ENCODE data around the gene UBE2F.
A peak's percentile ranks its signal among the peaks of the same experiment; 100 is the strongest.
"Not testable (repeated sequence)": the region's sequence is repeated elsewhere in the genome, so short reads cannot be mapped to it uniquely, and the experiment has no call there.

UBE2F gene

GRCh38 chr2:238009563-238009962 is 42.7 kb downstream of the UBE2F start:
- intact Hi-C loops (cut with DNase I): loop anchor here (5.0 kb wide), 1 partner anchor 42 kb away; the partner anchor contains the start of gene UBE2F
- DNase-seq: peak in 9 of 10 donors; percentile 17 to 94 (median 48)

GRCh38 chr2:238010572-238010971 is 43.8 kb downstream of the UBE2F start:
- intact Hi-C loops (cut with DNase I): no loop called here
- no peak for DNase-seq

- intact Hi-C loops (cut with DNase I): no loop called here
- peak in 1 of 10 donors; percentile 59 for DNase-seq
Observed at GRCh38 chr2:238013806-238014205, 47.0 kb downstream of the UBE2F start.

GRCh38 chr2:238015705-238016104 is 48.9 kb downstream of the UBE2F start:
- peak in 3 of 10 donors; percentile 22 to 62 (median 35) for DNase-seq
- intact Hi-C loops (cut with DNase I): no loop called here

DNA sequence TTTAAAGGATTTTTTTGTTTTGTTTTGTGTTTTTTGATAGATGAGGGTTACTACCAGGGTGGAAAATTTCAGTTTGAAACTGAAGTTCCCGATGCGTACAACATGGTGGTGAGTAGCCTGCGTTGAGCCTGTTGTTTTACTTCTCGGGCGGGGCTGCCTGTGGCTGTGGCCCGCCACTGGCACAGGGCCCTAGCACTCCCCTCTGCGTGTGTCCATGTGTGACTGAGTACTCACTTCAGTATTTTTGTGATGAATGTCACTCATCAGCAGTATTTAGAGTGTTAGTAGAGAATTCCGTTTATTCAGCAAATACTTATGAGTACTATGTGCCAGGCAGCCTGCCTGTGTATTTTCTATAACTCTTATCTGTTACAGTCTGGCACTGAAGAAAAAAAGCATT is 49.7 kb downstream of the UBE2F start:
- DNase-seq: peak in 1 of 10 donors; percentile 21
- intact Hi-C loops (cut with DNase I): no loop called here

GRCh38 chr2:238019962-238020361 is 53.1 kb downstream of the UBE2F start:
- intact Hi-C loops (cut with DNase I): no loop called here
- peak in 1 of 10 donors; percentile 75 for DNase-seq

- DNase-seq: peak in 1 of 10 donors; percentile 25
- intact Hi-C loops (cut with DNase I): no loop called here
Observed at GRCh38 chr2:238020816-238021215, 54.0 kb downstream of the UBE2F start.

DNA sequence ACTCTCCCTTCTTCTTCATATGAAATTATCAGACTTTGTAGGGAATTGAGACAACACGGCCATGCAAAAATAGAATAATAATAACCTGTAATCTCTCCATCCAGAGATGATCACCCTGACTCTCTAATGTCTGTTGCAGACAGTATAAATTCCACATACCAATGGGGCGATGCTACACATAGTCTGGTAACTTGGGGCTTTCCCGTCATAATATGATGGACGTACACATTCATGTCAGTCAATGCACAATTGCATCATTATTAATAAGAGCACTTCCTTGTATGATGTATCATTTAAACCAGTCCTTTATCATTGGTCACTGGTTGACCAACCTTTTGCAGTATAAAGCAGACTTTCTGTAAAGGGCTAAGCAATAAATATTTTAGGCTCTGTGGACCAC is 54.5 kb downstream of the UBE2F start:
- DNase-seq: no peak
- intact Hi-C loops (cut with DNase I): no loop called here

DNA sequence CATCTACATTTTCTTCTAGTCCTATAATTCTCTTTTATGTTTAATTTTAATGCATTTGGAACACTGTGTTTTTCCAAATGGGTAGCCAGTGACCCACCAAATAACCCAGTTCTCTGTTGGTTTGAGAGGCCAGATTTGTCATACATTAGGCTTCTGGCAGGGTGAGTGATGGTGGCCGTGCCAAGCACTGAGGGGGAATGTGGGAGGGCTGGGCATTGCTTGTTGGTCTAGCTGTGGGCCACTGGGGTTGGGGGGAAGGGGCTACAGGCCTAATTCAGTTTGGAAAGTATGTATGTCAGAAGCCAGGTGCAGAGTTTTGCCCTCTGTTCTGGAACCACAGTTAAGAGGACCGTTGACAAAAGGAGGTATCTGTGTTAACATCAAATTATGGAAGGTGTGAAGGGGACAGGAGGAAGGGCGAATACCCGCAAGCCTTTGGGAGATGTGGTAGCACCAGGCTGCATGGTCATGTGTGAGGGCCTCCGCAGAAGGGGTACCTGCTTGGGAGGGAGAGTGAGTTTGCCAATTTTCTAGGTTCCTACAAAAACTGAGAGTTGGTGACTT is 55.9 kb downstream of the UBE2F start:
- intact Hi-C loops (cut with DNase I): no loop called here
- DNase-seq: peak in 1 of 10 donors; percentile 66

DNA sequence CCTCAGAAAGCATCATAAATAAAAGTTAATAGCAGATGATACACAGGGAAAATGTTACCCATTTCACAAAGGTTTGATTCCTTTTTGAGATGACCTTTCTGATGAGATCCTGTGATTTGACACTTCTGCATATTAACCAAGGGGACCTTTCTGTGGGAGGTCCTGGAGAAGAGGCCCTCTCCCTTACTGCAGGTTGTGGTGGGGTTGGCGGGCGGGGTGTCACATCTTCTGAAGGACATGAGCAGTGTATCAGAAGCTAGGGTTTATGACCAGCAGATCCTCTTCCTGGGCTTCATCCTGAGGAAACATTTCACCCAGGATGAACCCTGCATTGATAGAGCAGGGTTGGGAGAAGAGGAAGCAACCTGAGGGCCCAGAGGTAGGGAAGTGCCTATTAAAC is 56.8 kb downstream of the UBE2F start:
- intact Hi-C loops (cut with DNase I): no loop called here
- DNase-seq: peak in 1 of 10 donors; percentile 13

- intact Hi-C loops (cut with DNase I): no loop called here
- peak in 1 of 10 donors; percentile 11 for DNase-seq
Observed at GRCh38 chr2:238024986-238025385, 58.2 kb downstream of the UBE2F start.

GRCh38 chr2:238025741-238026360 is 59.0 kb downstream of the UBE2F start:
- intact Hi-C loops (cut with DNase I): no loop called here
- DNase-seq: no peak

DNA sequence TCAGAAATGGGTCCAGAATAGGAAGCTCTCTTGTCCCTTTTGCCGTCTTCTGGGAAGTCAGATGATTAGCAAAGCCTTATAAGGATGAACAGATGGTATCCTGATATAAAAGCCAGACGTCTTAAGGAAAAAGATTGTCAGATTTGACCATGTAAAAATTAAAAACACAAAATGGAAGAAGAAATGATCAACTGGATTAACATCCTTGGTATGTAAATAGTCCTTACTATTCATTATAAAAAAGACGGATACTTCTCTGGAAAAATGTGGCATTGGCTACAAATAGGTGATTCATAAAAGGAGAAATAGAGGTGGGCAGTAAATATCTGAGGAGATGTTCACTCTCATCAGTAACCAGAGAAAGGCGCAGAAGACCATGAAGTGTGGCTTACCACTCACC is 60.2 kb downstream of the UBE2F start:
- no peak for DNase-seq
- intact Hi-C loops (cut with DNase I): no loop called here

- intact Hi-C loops (cut with DNase I): no loop called here
- peak in 1 of 10 donors; percentile 71 for DNase-seq
Observed at GRCh38 chr2:238027591-238028415, 61.0 kb downstream of the UBE2F start.

GRCh38 chr2:238029853-238030252 is 63.0 kb downstream of the UBE2F start:
- peak in 1 of 10 donors; percentile 22 for DNase-seq
- intact Hi-C loops (cut with DNase I): no loop called here

DNA sequence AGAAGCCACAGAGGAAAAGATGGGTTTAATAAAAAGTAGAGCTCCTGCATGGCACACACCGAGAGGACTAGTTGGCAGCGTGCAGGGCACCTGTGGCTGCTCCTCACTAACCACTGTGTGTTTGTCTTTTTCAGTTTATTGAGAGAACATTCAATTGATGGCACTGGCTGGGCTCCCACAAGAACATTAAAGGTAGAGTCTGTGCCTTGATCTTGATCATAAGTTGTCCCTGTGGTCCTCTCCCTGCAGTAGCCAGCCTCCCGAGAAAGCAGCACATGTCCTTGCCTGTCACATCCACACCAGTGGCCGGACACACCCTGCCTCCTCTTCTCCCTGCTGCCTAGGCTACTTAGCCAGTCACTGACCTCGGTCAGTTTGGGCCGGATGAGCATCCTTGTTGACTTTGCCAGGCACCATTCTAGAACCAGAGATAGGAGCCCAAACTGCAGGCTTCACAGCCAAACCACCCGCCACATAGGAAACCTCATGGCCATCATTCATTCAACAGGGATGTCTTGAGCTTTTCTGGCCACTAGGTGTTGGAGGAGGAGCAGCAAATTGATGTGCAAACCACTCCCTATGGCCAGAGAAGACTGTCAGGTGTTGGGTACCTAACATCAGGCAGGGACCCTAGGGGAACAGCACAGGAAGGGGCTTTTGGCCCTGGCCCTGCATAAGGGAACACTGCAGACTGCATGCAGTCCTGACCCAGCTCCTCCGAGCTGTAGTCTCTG is 63.8 kb downstream of the UBE2F start:
- peak in 1 of 10 donors; percentile 44 for DNase-seq
- intact Hi-C loops (cut with DNase I): no loop called here

DNA sequence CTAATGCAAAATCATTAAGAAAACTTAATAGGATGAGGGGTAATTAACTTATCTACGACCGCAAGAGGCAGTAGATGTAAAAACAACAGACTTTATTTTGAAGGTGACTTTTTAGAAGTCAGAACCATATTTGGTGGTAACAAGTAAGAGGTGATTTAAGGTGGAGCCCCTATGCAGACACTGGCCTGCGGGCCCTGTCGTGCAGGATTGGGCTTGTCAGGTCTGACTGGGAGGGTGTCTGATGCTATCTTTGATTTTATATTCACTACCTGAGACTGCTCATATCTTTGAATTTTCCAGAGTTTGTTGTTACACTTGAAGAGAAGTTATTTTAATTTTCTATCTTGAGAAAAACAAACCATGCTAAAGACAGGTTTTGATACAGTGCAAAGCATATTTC is 64.9 kb downstream of the UBE2F start:
- intact Hi-C loops (cut with DNase I): no loop called here
- DNase-seq: peak in 1 of 10 donors; percentile 29

- DNase-seq: peak in 1 of 10 donors; percentile 20
- intact Hi-C loops (cut with DNase I): no loop called here
Observed at GRCh38 chr2:238032755-238033337, 66.0 kb downstream of the UBE2F start.

DNA sequence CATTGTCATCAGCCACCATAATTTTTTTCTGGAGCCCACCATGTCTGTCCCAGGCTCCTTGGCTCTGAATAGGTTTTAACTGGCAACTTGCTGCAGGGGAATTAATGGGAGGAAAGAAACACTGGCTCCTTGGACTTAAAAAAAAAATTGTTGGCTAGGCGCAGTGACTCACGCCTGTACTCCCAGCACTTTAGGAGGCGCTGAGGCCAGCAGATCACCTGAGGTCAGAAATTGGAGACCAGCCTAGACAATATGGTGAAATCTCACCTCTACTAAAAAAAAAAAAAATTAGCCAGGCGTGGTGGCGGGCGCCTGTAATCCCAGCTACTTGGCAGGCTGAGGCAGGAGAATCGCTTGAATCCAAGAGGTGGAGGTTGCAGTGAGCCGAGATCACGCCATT is 67.2 kb downstream of the UBE2F start:
- intact Hi-C loops (cut with DNase I); DNase-seq: not testable (repeated sequence)

GRCh38 chr2:238038203-238038602 is 71.4 kb downstream of the UBE2F start:
- intact Hi-C loops (cut with DNase I): no loop called here
- DNase-seq: peak in 2 of 10 donors; percentile 64 to 68

All from posterior cingulate gyrus (tissue), 11 donors.